Activated CD8-positive, alpha-beta memory T cell treated with anti-CD3 and anti-CD28 coated beads for 24 hours (primary cell): Measurements from ENCODE around the gene SPIRE1.
"Not testable (repeated sequence)": the region's sequence is repeated elsewhere in the genome, so short reads cannot be mapped to it uniquely, and the experiment has no call there.

Source experiments
- DNase-seq: peaks from one replicate; pipeline ENCODE4 v3.0.0-alpha.2; 2020

The SPIRE1 gene

DNA sequence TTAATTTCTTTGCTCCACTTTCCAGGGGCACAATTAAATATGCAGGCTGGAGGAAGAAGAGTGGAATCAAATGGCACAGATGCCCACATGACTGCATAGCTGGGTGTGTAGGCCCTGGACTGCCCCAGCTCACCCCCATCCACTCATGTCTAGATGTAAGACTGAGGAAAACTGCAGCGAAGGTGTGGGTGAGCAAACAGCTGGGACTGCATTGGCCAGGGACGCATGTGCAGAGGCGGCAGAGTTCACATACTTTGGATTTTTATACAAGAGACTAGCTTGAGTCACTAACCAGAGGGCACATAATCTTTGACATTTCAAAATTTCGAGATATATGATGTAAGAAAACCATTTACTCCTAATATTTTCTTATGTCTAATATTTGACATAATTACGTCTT is 60.1 kb downstream of the SPIRE1 start:
- DNase-seq = no peak

DNA sequence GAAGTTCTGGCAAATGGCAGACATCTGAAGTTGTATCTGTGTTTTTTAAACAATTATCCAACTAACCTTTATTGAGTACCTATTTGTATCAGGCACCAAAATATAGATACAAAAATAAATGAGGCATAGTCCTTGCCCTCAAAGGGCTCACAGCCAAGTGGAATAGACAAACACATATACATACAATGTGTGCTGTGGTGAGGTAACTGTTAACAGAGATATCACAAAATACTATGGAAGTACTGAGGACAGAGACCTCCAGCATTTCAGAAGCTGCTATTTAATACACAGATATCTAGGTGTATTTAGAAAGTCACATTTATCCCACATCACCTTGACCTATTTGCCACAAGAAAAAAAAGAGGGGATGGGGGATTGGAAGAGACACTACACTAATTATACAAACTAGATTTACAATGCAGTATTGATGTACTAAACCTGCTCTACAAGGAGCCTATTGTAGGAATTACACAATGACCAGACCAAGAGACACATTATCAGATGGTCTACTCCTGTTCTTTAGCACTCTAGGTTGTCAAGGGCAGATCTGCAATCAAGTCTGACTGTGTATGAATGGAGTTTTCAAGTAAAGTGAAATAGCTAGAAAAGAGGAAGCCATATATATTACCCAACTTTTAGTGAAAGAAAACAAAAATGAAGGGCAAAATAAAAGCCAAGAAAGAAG is 62.2 kb downstream of the SPIRE1 start:
- no peak for DNase-seq

DNA sequence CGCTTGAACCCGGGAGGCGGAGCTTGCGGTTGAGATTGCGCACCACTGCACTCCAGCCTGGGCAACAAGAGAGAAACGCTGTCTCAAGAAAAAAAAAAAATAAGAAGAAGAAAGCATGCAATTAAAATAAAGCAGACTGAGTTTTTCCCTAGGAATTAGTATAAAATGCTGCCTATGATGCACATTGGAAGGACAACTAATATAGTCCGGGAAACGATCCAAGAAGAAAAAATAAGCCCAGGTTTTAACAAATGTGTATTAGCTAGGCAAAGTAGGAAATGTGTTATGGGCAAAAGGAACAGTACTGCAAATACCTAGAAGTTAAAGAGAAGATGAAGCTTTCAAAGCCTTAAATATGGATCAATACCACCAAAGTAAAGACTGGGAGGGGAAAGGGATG is 64.0 kb downstream of the SPIRE1 start:
- DNase-seq = no peak

DNA sequence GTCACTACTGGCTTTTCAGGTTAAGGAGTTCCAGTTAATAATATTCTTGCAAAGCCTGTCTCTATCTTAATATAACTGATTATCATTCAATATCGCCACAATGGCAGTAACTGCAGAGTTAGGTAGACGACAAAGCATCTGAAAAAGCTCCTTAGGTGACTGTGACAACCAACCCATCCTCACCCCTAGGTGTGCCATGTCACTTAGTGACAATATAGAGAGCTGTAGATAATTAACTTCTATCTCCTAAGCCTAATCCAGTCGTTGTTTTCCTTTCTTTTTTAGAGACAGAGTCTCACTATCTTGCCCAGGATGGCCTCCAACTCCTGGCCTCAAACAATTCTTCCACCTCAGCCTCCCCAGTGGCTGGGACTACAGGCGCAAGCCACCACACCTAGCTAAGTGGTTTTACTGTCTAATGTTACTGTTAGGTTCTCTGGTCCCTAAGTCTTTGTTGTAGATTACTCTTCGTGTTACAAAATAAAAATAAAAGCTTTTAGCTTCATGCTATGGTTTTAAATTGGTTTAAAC is 65.2 kb downstream of the SPIRE1 start:
- DNase-seq = no peak

DNA sequence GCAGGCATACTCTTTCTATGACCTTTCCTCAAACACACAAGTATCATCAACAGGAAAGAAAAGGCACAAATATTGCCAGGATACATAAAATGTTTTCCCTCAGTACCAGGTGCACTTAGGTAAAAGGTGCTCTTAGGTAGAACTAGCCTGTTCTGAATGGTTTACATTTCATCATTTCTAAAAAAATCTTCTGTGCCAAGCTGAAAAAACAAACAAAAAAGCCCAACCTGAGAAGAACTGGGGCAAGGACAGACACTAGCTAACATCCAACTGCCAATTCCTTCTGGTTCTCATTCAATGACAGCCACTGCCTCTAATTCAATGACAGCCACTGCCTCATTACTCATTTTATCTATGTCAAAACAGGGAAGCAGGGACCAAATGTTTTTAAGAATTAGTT is 68.5 kb downstream of the SPIRE1 start:
- no peak for DNase-seq

DNA sequence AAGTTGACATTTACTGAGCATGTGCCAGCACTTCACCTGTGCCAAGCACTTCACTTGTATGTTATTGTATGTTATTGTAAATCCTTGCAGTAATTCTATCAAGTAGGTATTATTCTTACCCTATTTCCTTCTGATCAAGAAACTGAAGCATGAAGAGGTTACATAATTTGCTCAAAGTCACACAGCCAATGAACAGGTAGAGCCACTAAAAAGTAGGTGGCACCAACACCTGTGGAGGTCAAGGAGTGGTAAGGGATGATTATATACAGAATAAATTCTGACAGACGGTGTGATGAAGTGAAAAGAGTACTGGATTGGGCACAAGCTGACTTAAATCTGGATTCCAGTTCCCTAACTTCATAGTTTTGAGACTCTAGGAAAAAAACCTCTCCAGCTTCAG is 71.0 kb downstream of the SPIRE1 start:
- no peak for DNase-seq

DNA sequence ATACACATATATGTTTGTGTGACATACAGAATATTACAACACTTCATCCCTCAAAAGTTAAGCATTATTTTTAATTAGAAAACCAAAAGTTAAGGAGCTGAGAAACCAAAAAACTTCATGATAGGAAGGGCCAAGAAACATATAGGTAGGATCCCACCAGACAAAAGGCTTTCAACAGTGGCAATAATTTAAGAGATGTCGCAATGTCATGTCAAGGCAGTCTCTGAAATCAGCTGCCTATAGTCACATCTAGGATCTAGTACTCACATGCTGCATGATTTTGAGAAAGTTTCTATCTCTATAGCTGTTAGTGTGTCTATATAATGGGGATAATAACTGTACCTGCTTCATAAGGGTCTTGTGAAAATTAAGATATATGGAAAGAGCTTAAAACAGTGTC is 72.7 kb downstream of the SPIRE1 start:
- DNase-seq = no peak

DNA sequence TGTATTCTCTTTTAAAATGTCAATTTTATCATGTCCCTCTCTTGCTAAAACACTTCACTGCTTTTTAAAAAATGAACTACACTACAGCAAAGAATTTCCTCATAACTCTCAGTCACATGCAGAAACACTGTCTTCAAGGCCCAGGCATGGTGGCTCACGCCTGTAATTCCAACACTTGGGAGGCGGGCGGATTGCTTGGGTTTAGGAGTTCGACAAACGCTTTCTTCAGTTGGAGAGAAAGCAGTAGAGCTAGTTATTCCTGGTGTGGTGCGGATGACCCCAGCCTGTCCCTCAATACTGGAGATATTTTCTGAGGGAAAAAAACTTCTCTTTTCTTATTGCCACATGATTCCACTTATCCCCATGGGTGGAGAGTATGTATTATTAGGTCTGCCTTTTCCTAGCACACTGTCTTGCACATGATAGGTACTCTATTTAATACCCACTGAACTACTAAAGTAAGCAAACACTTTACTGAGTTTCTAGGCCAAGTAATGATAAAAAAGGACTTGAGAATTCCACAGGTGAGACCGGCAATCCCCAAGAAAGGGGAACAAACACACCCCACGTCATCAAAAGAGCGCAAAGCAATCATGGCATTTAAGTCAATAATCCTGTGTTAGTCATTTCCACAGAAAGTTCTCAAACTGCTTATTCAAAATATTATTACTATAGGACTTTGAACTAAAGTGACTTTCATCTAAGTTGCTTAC is 77.1 kb downstream of the SPIRE1 start:
- no peak for DNase-seq

DNA sequence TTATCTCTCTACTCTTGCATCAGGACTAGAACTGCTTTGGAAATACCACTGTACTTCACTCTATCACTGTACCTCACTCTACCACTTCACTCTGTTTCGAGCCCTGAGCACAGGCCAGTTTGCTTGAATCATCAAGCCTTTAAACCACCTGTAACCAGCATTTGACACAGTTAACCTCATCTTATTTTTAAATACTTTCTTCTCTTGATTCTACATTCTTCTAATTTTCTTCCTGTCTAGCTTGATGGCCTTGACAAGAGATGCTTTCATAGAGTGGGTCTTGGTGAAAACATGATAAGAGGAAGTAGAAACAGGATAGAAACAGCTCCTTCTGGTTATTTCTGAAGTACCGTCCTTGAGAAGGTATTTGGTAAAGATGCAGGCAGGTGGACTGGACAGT is 78.1 kb downstream of the SPIRE1 start:
- DNase-seq = no peak

DNA sequence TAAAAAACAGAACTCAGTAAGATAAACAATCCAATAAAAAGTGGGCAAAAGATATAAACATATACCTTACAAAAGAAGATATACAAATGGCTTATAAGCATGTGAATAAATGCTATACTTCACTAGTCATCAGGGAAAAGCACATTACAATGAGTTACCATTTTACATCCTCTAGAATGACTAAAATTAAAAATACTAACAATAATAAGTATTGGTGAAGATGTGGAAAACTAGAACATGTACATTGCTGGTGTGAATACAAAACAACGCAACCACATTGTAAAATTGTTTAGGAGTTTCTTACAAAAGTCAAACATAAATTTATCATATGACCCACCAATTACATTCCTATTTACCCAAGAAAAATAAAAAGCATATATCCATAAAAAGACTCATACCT is 80.1 kb downstream of the SPIRE1 start:
- no peak for DNase-seq

DNA sequence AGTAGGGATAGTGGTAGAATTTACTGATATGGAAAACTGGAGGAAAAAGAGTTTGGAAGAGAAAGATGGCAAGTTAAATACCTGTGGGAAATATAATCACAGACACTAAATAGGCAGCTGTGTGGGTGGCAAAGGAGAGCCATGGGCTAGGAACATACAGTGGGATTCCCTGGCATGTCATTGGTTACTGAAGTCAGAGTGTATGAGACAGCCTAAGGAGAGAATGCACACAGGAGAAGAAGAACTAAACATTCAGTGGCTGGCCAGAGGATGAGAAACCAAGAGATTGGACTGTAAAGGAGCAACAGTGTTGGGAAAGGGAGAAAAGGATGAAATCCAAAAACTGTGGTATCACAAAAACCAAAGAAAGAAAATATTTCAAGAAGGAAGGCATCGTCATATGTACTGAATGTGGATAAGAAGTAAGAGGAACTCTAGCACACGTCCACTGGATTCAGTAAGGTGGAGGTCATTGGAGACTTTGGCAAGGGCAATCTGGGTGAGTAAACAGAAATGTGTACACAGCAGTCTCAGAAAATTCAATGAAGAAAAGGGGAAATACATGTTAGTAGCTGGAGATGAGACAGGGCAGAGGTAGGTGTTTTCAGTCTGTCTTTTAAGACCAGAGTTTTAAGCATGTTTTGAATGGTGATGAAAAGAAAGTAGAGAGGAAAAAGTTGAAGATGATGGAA is 83.3 kb downstream of the SPIRE1 start:
- DNase-seq = no peak

DNA sequence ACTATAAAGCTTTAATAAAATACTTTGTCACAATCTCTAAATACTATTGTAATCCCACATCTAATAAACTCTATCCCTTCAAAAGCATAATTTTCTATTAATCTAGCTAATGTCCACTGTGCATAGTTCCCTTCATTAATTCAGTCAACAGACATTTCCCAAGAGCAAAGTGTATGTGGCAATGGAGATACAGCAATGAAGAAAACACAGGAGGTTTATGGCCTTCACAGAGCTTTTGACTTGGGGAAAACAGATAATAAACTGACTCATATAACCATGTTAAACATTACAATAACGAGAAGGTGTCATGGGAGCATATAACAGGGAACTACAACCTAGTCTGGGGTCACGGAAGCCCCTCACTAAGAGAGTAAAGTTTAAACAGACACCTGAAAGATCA is 86.3 kb downstream of the SPIRE1 start:
- DNase-seq = no peak

DNA sequence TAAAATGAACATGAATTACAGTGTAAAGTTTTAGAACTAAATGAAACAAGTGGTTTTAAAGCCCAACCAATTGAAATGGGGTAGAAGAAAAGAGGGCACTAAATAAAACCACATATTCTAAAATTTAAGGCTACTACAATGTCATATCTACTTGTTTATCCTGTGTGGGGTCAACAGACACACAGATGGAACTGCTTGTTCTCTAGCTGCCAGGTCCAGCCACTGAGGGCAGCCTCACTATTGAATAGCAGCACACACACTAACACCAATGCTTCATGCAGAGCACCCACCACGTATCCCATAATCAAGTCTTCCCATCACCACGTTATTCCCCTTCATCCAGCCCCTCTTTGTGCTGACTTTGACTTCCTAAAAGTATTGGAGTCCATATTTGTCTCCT is 88.1 kb downstream of the SPIRE1 start:
- no peak for DNase-seq

DNA sequence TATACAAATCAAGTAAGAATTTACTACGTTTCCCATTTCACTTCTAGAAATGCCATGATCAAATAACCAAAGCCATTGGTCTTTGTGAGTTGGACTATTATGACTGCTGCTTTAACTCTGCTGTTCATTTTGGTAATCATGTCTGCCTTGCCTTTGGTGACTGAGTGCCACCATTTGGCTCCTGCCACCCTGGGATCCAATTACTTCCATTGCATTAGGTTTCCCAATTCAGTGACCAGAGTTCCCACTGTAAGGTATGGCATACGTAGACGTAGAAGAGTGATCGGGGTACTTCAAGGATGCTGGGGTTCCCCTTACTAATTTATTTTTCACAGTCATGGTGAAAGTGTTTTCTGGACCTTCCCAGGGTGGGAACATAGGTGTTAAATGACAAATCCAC is 90.1 kb downstream of the SPIRE1 start:
- no peak for DNase-seq

DNA sequence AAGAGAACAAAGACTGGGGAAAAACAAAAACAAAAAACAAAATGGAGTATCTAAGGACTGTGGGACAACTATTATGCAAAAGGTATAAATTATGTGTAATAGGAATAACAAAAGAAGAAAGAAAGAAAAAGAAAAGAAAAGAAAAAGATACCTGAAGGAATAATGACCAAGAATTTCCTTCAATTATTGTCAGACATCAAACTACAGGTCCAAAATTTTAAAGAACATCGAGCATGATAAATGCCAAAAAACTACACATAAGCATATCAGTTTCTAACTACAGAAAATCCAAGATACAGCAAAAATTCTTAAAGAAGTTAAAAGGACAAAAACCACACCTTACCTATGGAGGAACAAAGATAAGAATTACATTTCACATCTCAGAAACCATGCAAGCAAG is 93.0 kb downstream of the SPIRE1 start:
- no peak for DNase-seq

DNA sequence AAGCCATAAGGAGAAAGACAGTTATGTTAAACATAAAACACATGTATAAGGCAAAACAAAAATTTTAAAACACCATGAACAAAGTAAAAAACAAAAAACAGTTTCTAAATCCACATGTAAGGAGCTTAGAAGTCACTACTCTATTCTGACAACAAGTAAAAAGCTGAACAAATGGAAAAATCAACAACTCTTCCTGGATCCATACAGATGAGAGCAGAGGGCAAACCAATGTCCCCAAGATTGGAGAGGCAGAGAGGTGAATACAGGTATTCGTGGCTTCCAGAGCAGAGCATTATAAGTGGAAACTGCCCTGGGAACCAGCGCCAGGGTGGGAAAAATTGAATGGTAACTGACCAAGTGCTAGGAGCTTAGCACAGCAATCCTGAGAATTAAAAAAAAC is 93.5 kb downstream of the SPIRE1 start:
- no peak for DNase-seq

DNA sequence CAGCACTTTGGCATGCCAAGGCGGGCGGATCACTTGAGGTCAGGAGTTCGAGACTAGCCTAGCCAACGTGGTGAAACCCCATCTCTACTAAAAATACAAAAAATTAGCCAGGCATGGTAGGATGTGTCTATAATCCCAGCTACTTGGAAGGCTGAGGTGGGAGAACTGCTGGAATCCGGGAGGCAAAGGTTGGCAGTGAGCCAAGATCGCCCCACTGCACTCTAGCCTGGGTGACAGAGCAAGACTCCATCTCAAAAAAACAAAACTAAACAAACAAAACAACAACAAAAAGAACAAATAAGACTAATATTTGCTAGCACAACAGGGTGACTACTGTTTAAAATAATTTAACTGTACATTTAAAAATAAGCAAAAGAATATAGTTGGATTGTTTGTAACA is 97.3 kb downstream of the SPIRE1 start:
- not testable (repeated sequence) for DNase-seq

DNA sequence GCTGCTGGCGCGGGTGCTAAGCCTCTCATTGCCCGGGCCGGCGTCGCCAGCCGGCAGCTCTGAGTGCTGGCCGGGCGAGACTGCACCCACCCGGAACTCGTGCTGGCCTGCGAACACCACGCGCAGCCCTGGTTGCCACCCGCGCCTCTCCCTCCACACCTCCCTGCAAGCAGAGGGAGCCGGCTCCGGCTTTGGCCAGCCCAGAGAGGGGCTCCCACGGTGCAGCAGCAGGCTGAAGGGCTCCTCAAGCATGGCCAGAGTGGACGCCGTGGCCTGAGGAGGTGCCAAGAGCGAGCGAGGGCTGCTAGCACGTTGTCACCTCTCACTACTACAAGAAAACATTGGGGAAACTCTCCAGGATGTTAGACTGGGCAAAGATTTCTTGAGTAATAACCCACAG is 98.6 kb downstream of the SPIRE1 start:
- no peak for DNase-seq

DNA sequence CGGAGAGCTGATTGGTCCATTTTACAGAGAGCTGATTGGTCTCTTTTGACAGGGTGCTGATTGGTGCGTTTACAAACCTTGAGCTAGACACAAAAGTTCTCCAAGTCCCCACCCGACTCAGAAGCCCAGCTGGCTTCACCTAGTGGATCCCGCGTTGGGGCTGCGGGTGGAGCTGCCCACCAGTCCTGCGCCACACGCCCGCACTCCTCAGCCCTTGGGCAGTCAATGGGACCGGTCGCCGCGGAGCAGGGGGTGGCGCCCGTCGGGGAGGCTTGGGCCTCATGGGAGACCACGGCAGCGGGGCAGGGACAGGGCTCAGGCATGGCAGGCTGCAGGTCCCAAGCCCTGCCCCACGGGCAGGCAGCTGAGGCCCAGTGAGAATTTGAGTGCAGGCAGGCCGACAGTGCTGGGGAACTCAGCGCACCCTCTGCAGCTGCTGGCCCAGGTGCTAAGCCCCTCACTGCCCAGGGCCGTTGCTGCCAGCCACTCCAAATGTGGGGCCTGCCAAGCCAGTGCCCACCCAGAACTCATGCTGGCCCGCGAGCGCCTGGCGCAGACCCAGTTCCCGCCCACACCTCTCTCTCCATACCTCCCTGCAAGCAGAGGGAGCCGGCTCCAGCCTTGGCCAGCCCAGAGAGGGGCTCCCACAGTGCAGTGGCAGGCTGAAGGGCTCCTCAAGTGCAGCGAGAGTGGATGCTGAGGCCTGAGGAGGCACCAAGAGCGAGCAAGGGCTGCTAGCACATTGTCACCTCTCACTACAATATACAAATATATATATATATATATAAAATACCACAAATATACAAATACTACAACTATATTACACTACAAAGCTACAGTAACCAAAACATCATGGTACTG is 100.7 kb downstream of the SPIRE1 start:
- DNase-seq = no peak

DNA sequence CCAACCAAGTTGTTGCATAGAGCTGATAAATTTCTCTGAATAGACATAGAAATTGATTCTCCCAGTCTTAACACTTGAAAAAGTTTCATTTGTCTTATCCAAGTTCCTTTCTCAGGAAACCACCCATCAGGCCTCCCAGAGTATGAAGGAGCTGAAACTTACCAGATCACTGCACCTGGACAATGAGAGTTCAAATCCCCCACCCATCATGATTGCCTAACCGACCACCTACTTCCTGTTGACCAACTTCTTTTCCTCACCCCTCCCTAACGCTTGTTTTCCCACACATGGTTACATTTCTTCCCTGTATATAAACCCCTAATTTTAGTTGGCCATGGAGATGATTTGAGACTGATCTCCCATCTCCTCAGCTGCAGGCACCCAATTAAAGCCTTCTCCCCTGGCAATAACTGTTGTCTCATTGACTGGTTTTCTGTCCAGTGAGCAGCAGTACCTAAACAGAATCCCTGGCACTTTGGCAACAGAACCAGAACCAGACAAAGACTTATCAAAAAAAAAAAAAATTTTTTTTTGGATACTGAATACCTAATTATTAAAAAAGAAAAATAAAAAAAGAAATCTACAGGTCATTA is 103.0 kb downstream of the SPIRE1 start:
- no peak for DNase-seq

DNA sequence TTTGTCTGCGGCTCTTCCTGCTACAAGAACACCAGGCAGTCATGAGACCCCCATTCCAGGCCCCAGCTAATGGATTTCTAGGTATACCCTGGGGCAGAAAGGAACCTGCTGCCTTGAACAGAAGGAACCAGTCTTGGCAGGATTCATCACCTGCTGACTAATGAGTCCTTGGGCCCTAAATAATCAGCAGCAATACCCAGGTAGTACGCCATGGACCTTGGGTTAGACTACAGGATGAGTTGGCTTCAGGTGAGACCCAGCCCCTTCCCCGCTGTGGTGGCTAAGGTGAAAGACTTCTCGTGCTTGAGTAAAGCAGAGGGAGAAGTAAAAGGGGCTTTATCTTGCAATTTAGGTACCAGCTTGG is 105.0 kb downstream of the SPIRE1 start:
- DNase-seq = no peak

DNA sequence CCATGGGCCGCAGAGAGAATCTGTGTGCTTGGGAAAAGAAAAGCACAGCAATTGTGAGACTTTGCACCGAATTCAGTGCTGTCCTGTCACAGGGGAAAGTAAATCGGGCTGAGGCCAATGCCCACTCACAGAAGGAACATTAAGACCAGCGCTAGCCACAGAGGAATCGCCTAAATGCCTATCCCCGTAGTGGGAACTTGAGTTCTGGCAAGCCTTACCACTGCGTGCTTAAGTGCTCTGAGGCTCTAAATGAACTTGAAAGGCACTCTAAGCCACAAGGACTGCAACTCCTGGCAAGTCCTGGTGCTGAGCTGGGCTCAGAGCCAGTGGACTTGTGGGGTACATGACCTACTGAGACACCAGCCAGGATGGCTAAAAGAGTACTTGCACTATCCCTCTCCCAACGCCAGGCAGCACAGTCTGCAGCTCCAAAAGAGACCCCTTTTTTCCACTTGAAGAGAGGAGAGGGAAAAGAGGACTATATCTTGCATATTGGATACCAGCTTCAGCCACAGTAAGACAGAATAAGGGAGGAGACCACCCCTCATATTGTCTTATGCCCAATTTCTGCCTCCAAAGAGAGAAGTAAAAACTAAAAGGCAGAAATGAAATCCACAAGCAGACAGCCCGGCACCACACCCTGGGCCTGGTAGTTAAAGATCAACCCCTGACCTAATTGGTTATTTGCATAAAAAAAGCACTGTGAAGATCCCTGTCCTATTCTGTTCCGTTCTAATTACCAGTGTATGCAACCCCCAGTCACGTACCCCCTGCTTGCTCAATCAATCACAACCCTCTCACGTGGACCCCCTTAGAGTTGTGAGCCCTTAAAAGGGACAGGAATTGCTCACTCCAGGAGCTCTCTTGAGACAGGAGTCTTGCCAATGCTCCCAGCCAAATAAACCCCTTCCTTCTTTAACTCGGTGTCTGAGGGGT is 105.7 kb downstream of the SPIRE1 start:
- not testable (repeated sequence) for DNase-seq
